ENCODE results near the gene MRPL11. TPM values are rescaled to one million over a fixed set of nuclear protein-coding genes. Genes with fewer than 3 reads are reported as not detected.

Gene MRPL11
- total and polyA plus RNA-seq, 2 of the 13 experiments (the other 11 are each of a cell fraction or from before 2014, with no cell fraction given) = 72.9 to 176 TPM

DNA sequence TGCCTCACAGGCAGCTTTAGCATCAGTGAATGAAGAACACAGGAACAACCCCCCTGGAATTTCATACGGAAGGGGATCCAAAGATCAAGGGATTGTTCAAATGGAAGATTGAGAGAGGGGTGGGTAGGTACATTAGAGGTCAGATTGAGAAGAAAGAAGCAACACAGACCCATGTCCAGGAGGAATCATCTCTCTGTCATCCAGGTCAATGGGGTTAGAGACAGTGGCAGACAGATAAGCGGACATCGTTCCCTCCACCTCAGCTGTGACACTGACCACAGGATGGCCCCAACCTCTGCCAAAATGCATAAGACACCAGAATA lies 19.7 kb downstream of the MRPL11 start:
- ChIA-PET POLR2A (no interaction called here), CTCF (ENCODE audit: low intra/inter-chr PET ratio, low total read pairs) (no interaction called here)
- TF ChIP-seq, protein P1, sequence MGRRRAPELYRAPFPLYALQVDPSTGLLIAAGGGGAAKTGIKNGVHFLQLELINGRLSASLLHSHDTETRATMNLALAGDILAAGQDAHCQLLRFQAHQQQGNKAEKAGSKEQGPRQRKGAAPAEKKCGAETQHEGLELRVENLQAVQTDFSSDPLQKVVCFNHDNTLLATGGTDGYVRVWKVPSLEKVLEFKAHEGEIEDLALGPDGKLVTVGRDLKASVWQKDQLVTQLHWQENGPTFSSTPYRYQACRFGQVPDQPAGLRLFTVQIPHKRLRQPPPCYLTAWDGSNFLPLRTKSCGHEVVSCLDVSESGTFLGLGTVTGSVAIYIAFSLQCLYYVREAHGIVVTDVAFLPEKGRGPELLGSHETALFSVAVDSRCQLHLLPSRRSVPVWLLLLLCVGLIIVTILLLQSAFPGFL (CRISPR knock-in tag; IDR thresholded peaks at IDR 0.05) = 0 out of 2 replicates have a peak, but pooled peaks have one; percentile 9
- TF ChIP-seq ZNF841 (CRISPR knock-in tag; IDR thresholded peaks at IDR 0.05; ENCODE audit: borderline replicate concordance) = 0 out of 2 replicates have a peak, but pooled peaks have one; percentile 2
- 0 out of 2 replicates have a peak, but pooled peaks have one; percentile 4 for TF ChIP-seq MXD1 (CRISPR knock-in tag; IDR thresholded peaks at IDR 0.05)
- TF ChIP-seq EHMT2 (IDR thresholded peaks at IDR 0.05; ENCODE audit: borderline replicate concordance, low read depth, low read length) = peak; percentile 62
- no peak; the same call in 1 of the 2 replicates for TF ChIP-seq ZNF558 (CRISPR knock-in tag; IDR thresholded peaks at IDR 0.05; ENCODE audit: borderline replicate concordance)
- TF ChIP-seq ZBTB7A (CRISPR knock-in tag; IDR thresholded peaks at IDR 0.05) = 0 out of 2 replicates have a peak, but pooled peaks have one; percentile 3
- no peak for TF ChIP-seq ZNF496 (CRISPR knock-in tag; IDR thresholded peaks at IDR 0.05; ENCODE audit: insufficient replicate concordance)
- TF ChIP-seq, protein P2, sequence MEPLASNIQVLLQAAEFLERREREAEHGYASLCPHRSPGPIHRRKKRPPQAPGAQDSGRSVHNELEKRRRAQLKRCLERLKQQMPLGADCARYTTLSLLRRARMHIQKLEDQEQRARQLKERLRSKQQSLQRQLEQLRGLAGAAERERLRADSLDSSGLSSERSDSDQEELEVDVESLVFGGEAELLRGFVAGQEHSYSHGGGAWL (CRISPR knock-in tag; IDR thresholded peaks at IDR 0.05) = no peak
- no peak for TF ChIP-seq JUND (CRISPR knock-in tag; IDR thresholded peaks at IDR 0.05)
- no peak for TF ChIP-seq KAT7 (CRISPR knock-in tag; IDR thresholded peaks at IDR 0.05; ENCODE audit: borderline replicate concordance)
- WGBS (ENCODE audit: low lambda C conversion rate) = 80% methylated on average over 3 of the region's 3 CpGs
- no TSS peak for BruUV-seq (replicated peaks)
- no peak overlapping the region for H3K4me2 ChIP-seq (ENCODE audit: low read depth, low read length)
- in situ Hi-C loops (cut with HindIII; ENCODE audit: extremely low pct_ligation_motif_present, low pct_unique_long_range_greater_than_20kb) = loop anchor here (25.0 kb wide), 1 partner anchor 418 kb away; the partner anchor contains the start of gene RCE1
- ATAC-seq (no peak), FAIRE-seq (no peak), DNase-seq (ENCODE audit: low spot score) (no peak)
- peaks cover 15% of the 10 kb centered on the region; the same call in 1 of the 2 replicates for H4K20me1 ChIP-seq (ENCODE audit: insufficient read depth, low read length)
- H3K9me3 ChIP-seq (ENCODE audit: low read length) = no peaks in the 10 kb centered on the region
- no peaks in the 10 kb centered on the region for H3K79me2 ChIP-seq (ENCODE audit: insufficient read depth, low read length)
- intact Hi-C loops (cut with micrococcal nuclease; ENCODE audit: unreplicated experiment) = no loop called here
- H3K4me3 ChIP-seq (replicated peaks in 1 of 3; ENCODE audit: insufficient read depth in 1 of 3, low read depth in 2 of 3, low read length in 3 of 3) = no peak overlapping the region
- H3K9ac ChIP-seq (ENCODE audit: insufficient read depth, low read depth, low read length) = no peak overlapping the region
- H3K27ac ChIP-seq (ENCODE audit: extremely low read length, insufficient read depth, low read length) = no peak overlapping the region
- no peak overlapping the region for H2AFZ ChIP-seq (ENCODE audit: low read length)
- peaks cover 0 to 8% of the 10 kb centered on the region in 2 experiments; a peak in 1 of 5 replicates for H3K27me3 ChIP-seq (ENCODE audit: control insufficient read depth in 1 of 2, insufficient read depth in 2 of 2, low read length in 2 of 2)
- H3K4me1 ChIP-seq (ENCODE audit: insufficient read depth, low read length) = no peaks in the 10 kb centered on the region
- no peaks in the 10 kb centered on the region for H3K36me3 ChIP-seq (replicated peaks in 1 of 2; ENCODE audit: control insufficient read depth in 1 of 2, insufficient read depth in 2 of 2, low read length in 2 of 2)

Data from HepG2 (cell line).